GM19455 (cell line): ENCODE results near the gene TSEN54.
"Not testable (repeated sequence)": the region's sequence is repeated elsewhere in the genome, so short reads cannot be mapped to it uniquely, and the experiment has no call there.

Experiments
- ATAC-seq: cut with Tn5 transposase; IDR thresholded peaks from one replicate; pipeline ENCODE4 v1.9.1; 2021; ENCODE audit not compliant: unreplicated experiment

TSEN54 gene

GRCh38 chr17:75516255-75516618, at the start of gene TSEN54:
Gene TSEN54 (plus strand): TSS chr17:75516528. CDS start chr17:75516561, 33 bp downstream.
- peak; percentile 65 for ATAC-seq

- ATAC-seq: no peak
Observed at GRCh38 chr17:75468291-75468754, 48.0 kb upstream of the TSEN54 start.

- no peak for ATAC-seq
Observed at GRCh38 chr17:75468779-75469373, 47.5 kb upstream of the TSEN54 start.

GRCh38 chr17:75471207-75471606, 45.1 kb upstream of the TSEN54 start:
- no peak for ATAC-seq

- no peak for ATAC-seq
Observed at GRCh38 chr17:75472119-75472518, 44.2 kb upstream of the TSEN54 start.

- ATAC-seq: no peak
Observed at GRCh38 chr17:75473246-75473645, 43.1 kb upstream of the TSEN54 start.

- no peak for ATAC-seq
Observed at GRCh38 chr17:75474736-75475135, 41.6 kb upstream of the TSEN54 start.

GRCh38 chr17:75475144-75475835, 41.0 kb upstream of the TSEN54 start:
- ATAC-seq: no peak

GRCh38 chr17:75475851-75476250, 40.5 kb upstream of the TSEN54 start:
- ATAC-seq: no peak

GRCh38 chr17:75476271-75476671, 40.1 kb upstream of the TSEN54 start:
- ATAC-seq: no peak

GRCh38 chr17:75476752-75477489, 39.4 kb upstream of the TSEN54 start:
- ATAC-seq: no peak

GRCh38 chr17:75477490-75477862, 38.9 kb upstream of the TSEN54 start:
- ATAC-seq: not testable (repeated sequence)

GRCh38 chr17:75478508-75478907, 37.8 kb upstream of the TSEN54 start:
- no peak for ATAC-seq

GRCh38 chr17:75480281-75480680, 36.0 kb upstream of the TSEN54 start:
- ATAC-seq: no peak

- no peak for ATAC-seq
Observed at GRCh38 chr17:75481194-75482068, 34.9 kb upstream of the TSEN54 start.

- no peak for ATAC-seq
Observed at GRCh38 chr17:75482098-75482942, 34.0 kb upstream of the TSEN54 start.

- ATAC-seq: no peak
Observed at GRCh38 chr17:75485688-75486087, 30.6 kb upstream of the TSEN54 start.

- no peak for ATAC-seq
Observed at GRCh38 chr17:75486151-75486550, 30.2 kb upstream of the TSEN54 start.

- ATAC-seq: no peak
Observed at GRCh38 chr17:75486951-75487350, 29.4 kb upstream of the TSEN54 start.

GRCh38 chr17:75487351-75488070, 28.8 kb upstream of the TSEN54 start:
- ATAC-seq: no peak
